Coronary artery (tissue), 2 donors: ENCODE results near the gene KCNB1.

Source experiments
- DNase-seq: peaks from one replicate; pipeline ENCODE4 v3.0.0-alpha.2; 2017; ENCODE audit warnings: low spot score
- H3K27ac ChIP-seq, 2 donors: fragments of 200-600 bp; sonication (generic); one replicate each; pipeline ENCODE4 v1.5.1; 2016 to 2019
- H3K4me3 ChIP-seq: fragments of 200-600 bp; sonication (generic); 2 replicates; pipeline ENCODE4 v1.5.1; 2016; ENCODE audit warnings: mild to moderate bottlenecking, moderate library complexity
- CTCF ChIP-seq: fragments of 200-600 bp; sonication (generic); IDR thresholded peaks from one replicate; pipeline ENCODE4 v1.5.1; 2019; ENCODE audit warnings: antibody characterized with exemption

The KCNB1 gene

GRCh38 chr20:49446080-49446479 lies 36.4 kb downstream of the KCNB1 start:
- Histone ChIP-seq H3K27ac (peak overlapping the region; percentile 59 to 89), H3K4me3 (no peak overlapping the region)
- DNase-seq = no peak
- no peak for TF ChIP-seq CTCF

- H3K4me3 ChIP-seq = no peak overlapping the region
- no peak for DNase-seq
- H3K27ac ChIP-seq = peak overlapping the region; percentile 59 to 89
- TF ChIP-seq CTCF = no peak
Observed at GRCh38 chr20:49445176-49445575, 37.3 kb downstream of the KCNB1 start.

GRCh38 chr20:49444553-49444990 lies 37.9 kb downstream of the KCNB1 start:
- no peak for DNase-seq
- Histone ChIP-seq H3K4me3 (no peak overlapping the region), H3K27ac (peak overlapping the region; percentile 42 to 89)
- no peak for TF ChIP-seq CTCF

GRCh38 chr20:49437057-49437456 lies 45.4 kb downstream of the KCNB1 start:
- H3K27ac ChIP-seq = no peak overlapping the region
- H3K4me3 ChIP-seq = no peak overlapping the region
- TF ChIP-seq CTCF = no peak
- DNase-seq = no peak

- no peak for DNase-seq
- H3K27ac ChIP-seq = no peak overlapping the region
- H3K4me3 ChIP-seq = no peak overlapping the region
- no peak for TF ChIP-seq CTCF
Observed at GRCh38 chr20:49435639-49436038, 46.8 kb downstream of the KCNB1 start.

GRCh38 chr20:49433333-49433732 lies 49.1 kb downstream of the KCNB1 start:
- H3K27ac ChIP-seq = no peak overlapping the region
- DNase-seq = no peak

More at GRCh38 chr20:49433333-49433732, 49.1 kb downstream of the KCNB1 start:
- H3K4me3 ChIP-seq = no peak overlapping the region
- no peak for TF ChIP-seq CTCF
